ENCODE data around the gene ST7.
"Not testable (repeated sequence)": the region's sequence is repeated elsewhere in the genome, so short reads cannot be mapped to it uniquely, and the experiment has no call there.

Gene ST7

GRCh38 chr7:116953372-116953905, at the start of gene ST7:
Gene ST7, plus strand, starts transcription at chr7:116953501. Its CDS starts 40 bp downstream, at chr7:116953541.
- DNase-seq = peak; percentile 50 to 70

GRCh38 chr7:116906391-116906790, 46.9 kb upstream of the ST7 start:
- DNase-seq = no peak

GRCh38 chr7:116910383-116910782, 42.9 kb upstream of the ST7 start:
- DNase-seq = no peak

GRCh38 chr7:116911801-116912200, 41.5 kb upstream of the ST7 start:
- DNase-seq = no peak

- no peak for DNase-seq
Measured at GRCh38 chr7:116912269-116912909, 40.9 kb upstream of the ST7 start.

- no peak for DNase-seq
Measured at GRCh38 chr7:116918704-116919103, 34.6 kb upstream of the ST7 start.

GRCh38 chr7:116920359-116920758, 32.9 kb upstream of the ST7 start:
- no peak for DNase-seq

GRCh38 chr7:116922545-116922944, 30.8 kb upstream of the ST7 start:
- no peak for DNase-seq

- DNase-seq = no peak
Measured at GRCh38 chr7:116924741-116925140, 28.6 kb upstream of the ST7 start.

- no peak for DNase-seq
Measured at GRCh38 chr7:116929021-116929420, 24.3 kb upstream of the ST7 start.

GRCh38 chr7:116929914-116930913, 23.1 kb upstream of the ST7 start:
- peak; percentile 70 to 73 for DNase-seq

GRCh38 chr7:116932566-116932965, 20.7 kb upstream of the ST7 start:
- DNase-seq = no peak

- DNase-seq = no peak
Measured at GRCh38 chr7:116933465-116933864, 19.8 kb upstream of the ST7 start.

- DNase-seq = no peak
Measured at GRCh38 chr7:116934580-116934979, 18.7 kb upstream of the ST7 start.

- DNase-seq = not testable (repeated sequence)
Measured at GRCh38 chr7:116936844-116937243, 16.5 kb upstream of the ST7 start.

GRCh38 chr7:116938678-116939077, 14.6 kb upstream of the ST7 start:
- no peak for DNase-seq

- no peak for DNase-seq
Measured at GRCh38 chr7:116940689-116941370, 12.5 kb upstream of the ST7 start.

- no peak for DNase-seq
Measured at GRCh38 chr7:116942504-116942903, 10.8 kb upstream of the ST7 start.

GRCh38 chr7:116948934-116949333, 4.4 kb upstream of the ST7 start:
- no peak for DNase-seq

GRCh38 chr7:116949941-116950801, 3.1 kb upstream of the ST7 start:
- no peak for DNase-seq

- no peak for DNase-seq
Measured at GRCh38 chr7:116950889-116951351, 2.4 kb upstream of the ST7 start.

All from SHP77 (cell line).